Fibroblast of lung (primary cell): ENCODE measurements around the gene CNGA1. TPM values are rescaled to one million over a fixed set of nuclear protein-coding genes. Genes with fewer than 3 reads are reported as not detected.
A peak's percentile ranks its signal among the peaks of the same experiment; 100 is the strongest.

Source experiments
- DNase-seq, 2 donors: peaks; one replicate each; pipeline versions ENCODE4 v3.0.0 to v3.0.0-alpha.2; 2010; ENCODE audit warnings: low read depth in 2 of 2
- H2AFZ ChIP-seq: 2 replicates; pipeline ENCODE4 v1.5.1; 2012; ENCODE audit warnings: low read length, control low read depth, inconsistent platforms
- H3K27ac ChIP-seq: 2 replicates; pipeline ENCODE4 v1.5.1; 2011; ENCODE audit warnings: low read length, control low read depth; ENCODE audit not compliant: insufficient read depth
- H3K27me3 ChIP-seq: 2 replicates; pipeline ENCODE4 v1.5.1; 2011; ENCODE audit warnings: mild to moderate bottlenecking, low read length; ENCODE audit not compliant: control insufficient read depth, insufficient read depth
- H3K36me3 ChIP-seq: 2 replicates; pipeline ENCODE4 v1.5.1; 2011; ENCODE audit warnings: low read length; ENCODE audit not compliant: control insufficient read depth, insufficient read depth
- H3K4me1 ChIP-seq: 2 replicates; pipeline ENCODE4 v1.5.1; 2011; ENCODE audit warnings: low read length; ENCODE audit not compliant: control insufficient read depth, insufficient read depth; ENCODE audit errors: extremely low read depth
- H3K4me2 ChIP-seq: 2 replicates; pipeline ENCODE4 v1.5.1; 2011; ENCODE audit warnings: low read length, control low read depth; ENCODE audit not compliant: insufficient read depth; ENCODE audit errors: extremely low read depth
- H3K4me3 ChIP-seq, 4 experiments: fragments of 200-600 bp in 1 of 4; sonication (generic) in 1 of 4; replicated peaks in 1 of 4; 2 replicates each; pipeline ENCODE4 v1.5.1; 2011 to 2016; ENCODE audit warnings: low read length in 4 of 4, low read depth in 3 of 4, mild to moderate bottlenecking in 3 of 4, control low read depth in 2 of 4, inconsistent platforms in 1 of 4, mixed read lengths in 1 of 4; ENCODE audit not compliant: insufficient read depth in 1 of 4; ENCODE audit errors: control extremely low read depth in 1 of 4
- H3K79me2 ChIP-seq: 2 replicates; pipeline ENCODE4 v1.5.1; 2012; ENCODE audit warnings: mild to moderate bottlenecking, low read length, inconsistent platforms; ENCODE audit not compliant: control insufficient read depth, insufficient read depth
- H3K9ac ChIP-seq: 2 replicates; pipeline ENCODE4 v1.5.1; 2011; ENCODE audit warnings: mild to moderate bottlenecking, low read length, control low read depth; ENCODE audit not compliant: insufficient read depth
- H3K9me3 ChIP-seq: 2 replicates; pipeline ENCODE4 v1.5.1; 2012; ENCODE audit warnings: low read depth, low read length; ENCODE audit not compliant: control insufficient read depth, insufficient read depth
- H4K20me1 ChIP-seq: 2 replicates; pipeline ENCODE4 v1.5.1; 2011; ENCODE audit warnings: low read length; ENCODE audit not compliant: control insufficient read depth, insufficient read depth; ENCODE audit errors: extremely low read depth
- EZH2 ChIP-seq: IDR thresholded peaks from 2 replicates; pipeline ENCODE4 v1.5.1; 2012; ENCODE audit warnings: low read length, control low read depth, mild to moderate bottlenecking; ENCODE audit errors: missing control alignments
- polyA plus RNA-seq, 2 donors: library from polyadenylated mRNA; depleted of rRNA in 1 of 2; stranded (reverse) in 1 of 2; unstranded in 1 of 2; fragments of >200 nt; gene quantifications; 2 replicates each; pipeline ENCODE4 v1.2.1, GENCODE V29; 2011 to 2012; ENCODE audit warnings: missing spikeins in 1 of 2
- total RNA-seq: library from RNA; depleted of rRNA; stranded (reverse); fragments of >200 nt; gene quantifications from 2 replicates; pipeline ENCODE4 v1.2.1, GENCODE V29; 2014
- TF ChIP-seq, protein P1 (sequence below), 2 donors: IDR thresholded peaks in 1 of 2; conservative IDR thresholded peaks in 1 of 2; 1 replicate in 1 of 2; 2 replicates in 1 of 2; pipeline ENCODE4 v1.5.1; 2011 to 2012; ENCODE audit warnings: low read length in 2 of 2, control low read depth in 1 of 2, inconsistent platforms in 1 of 2, low read depth in 1 of 2, mild to moderate bottlenecking in 1 of 2

Gene CNGA1
- total and polyA plus RNA-seq, 2 donors (not counting 1 experiment from before 2014, with no cell fraction given), result not detected

DNA sequence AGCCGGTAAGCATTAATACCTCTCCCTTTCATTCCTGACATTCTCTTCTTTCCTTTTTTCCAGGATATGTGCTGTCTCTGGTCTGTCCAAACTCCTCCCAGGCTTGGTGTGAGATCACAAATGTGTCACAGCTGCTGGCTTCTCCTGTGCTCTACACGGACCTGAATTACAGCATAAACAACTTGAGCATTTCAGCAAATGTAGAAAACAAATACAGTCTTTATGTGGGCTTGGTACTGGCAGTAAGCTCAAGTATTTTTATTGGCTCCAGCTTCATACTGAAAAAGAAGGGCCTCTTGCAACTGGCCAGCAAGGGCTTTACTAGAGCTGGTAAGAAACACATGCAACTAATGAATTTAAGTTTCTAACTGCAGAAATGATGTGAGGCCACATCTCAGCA is 8.5 kb upstream of the CNGA1 start:
- Histone ChIP-seq H4K20me1 (no peaks in the 10 kb centered on the region), H3K79me2 (no peaks in the 10 kb centered on the region), H3K36me3 (no peaks in the 10 kb centered on the region), H3K4me1 (no peaks in the 10 kb centered on the region), H3K9ac (no peak overlapping the region), H3K27ac (no peak overlapping the region), H3K27me3 (no peaks in the 10 kb centered on the region), H3K4me2 (no peak overlapping the region), H2AFZ (no peak overlapping the region), H3K9me3 (no peaks in the 10 kb centered on the region), H3K4me3 (no peak overlapping the region)
- TF ChIP-seq EZH2, result no peak
- TF ChIP-seq, protein P1, sequence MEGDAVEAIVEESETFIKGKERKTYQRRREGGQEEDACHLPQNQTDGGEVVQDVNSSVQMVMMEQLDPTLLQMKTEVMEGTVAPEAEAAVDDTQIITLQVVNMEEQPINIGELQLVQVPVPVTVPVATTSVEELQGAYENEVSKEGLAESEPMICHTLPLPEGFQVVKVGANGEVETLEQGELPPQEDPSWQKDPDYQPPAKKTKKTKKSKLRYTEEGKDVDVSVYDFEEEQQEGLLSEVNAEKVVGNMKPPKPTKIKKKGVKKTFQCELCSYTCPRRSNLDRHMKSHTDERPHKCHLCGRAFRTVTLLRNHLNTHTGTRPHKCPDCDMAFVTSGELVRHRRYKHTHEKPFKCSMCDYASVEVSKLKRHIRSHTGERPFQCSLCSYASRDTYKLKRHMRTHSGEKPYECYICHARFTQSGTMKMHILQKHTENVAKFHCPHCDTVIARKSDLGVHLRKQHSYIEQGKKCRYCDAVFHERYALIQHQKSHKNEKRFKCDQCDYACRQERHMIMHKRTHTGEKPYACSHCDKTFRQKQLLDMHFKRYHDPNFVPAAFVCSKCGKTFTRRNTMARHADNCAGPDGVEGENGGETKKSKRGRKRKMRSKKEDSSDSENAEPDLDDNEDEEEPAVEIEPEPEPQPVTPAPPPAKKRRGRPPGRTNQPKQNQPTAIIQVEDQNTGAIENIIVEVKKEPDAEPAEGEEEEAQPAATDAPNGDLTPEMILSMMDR (conservative IDR thresholded peaks at IDR 0.05 in 1 of 2, IDR thresholded peaks at IDR 0.05 in 1 of 2; ENCODE audit: low read depth in 1 of 2, low read length in 2 of 2), result no peak
- peak; percentile 5 to 73 for DNase-seq

DNA sequence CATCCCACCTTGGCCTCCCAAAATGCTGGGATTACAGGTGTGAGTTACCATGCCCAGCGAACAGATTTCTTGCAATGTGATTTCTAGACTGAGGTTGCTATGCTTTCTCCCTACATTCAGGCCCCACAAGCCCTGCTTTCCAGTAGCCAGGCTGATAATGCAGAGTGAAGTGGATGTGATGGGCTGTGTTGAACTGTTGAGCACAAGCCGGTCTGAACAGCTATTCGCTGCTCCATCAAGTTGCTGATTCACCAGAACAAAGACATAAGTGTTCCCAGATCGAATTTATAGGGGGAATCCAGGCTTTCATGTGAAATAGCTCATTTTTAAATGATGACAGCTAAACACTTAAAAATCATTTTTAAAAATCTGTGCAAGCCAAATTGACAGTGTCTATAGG is 8.0 kb upstream of the CNGA1 start:
- TF ChIP-seq, protein P1 (conservative IDR thresholded peaks at IDR 0.05 in 1 of 2, IDR thresholded peaks at IDR 0.05 in 1 of 2; ENCODE audit: low read depth in 1 of 2, low read length in 2 of 2), result no peak
- TF ChIP-seq EZH2, result no peak
- DNase-seq, result no peak
- H2AFZ ChIP-seq, result no peak overlapping the region
- H3K9me3 ChIP-seq, result no peaks in the 10 kb centered on the region
- no peaks in the 10 kb centered on the region for H3K36me3 ChIP-seq
- H3K4me1 ChIP-seq, result no peaks in the 10 kb centered on the region
- no peaks in the 10 kb centered on the region for H4K20me1 ChIP-seq
- H3K79me2 ChIP-seq, result no peaks in the 10 kb centered on the region
- H3K27me3 ChIP-seq, result no peaks in the 10 kb centered on the region
- H3K4me2 ChIP-seq, result no peak overlapping the region
- H3K27ac ChIP-seq, result no peak overlapping the region
- no peak overlapping the region for H3K9ac ChIP-seq
- H3K4me3 ChIP-seq, result no peak overlapping the region

GRCh38 chr4:48022192-48022799 is 5.8 kb upstream of the CNGA1 start:
- Histone ChIP-seq H3K4me1 (no peaks in the 10 kb centered on the region), H3K36me3 (no peaks in the 10 kb centered on the region), H3K79me2 (no peaks in the 10 kb centered on the region), H3K9me3 (no peaks in the 10 kb centered on the region), H2AFZ (no peak overlapping the region), H3K4me2 (no peak overlapping the region), H4K20me1 (no peaks in the 10 kb centered on the region), H3K27me3 (no peaks in the 10 kb centered on the region), H3K9ac (no peak overlapping the region), H3K4me3 (no peak overlapping the region), H3K27ac (no peak overlapping the region)
- TF ChIP-seq EZH2, result no peak
- TF ChIP-seq, protein P1 (conservative IDR thresholded peaks at IDR 0.05 in 1 of 2, IDR thresholded peaks at IDR 0.05 in 1 of 2; ENCODE audit: low read depth in 1 of 2, low read length in 2 of 2), result no peak
- peak in 1 of 2 donors; percentile 68 for DNase-seq
